GM12873 (cell line): Measurements from ENCODE around the gene FBXO30.

ENCODE experiments used
- TF ChIP-seq, protein P1 (sequence below): IDR thresholded peaks from 2 replicates; pipeline ENCODE4 v1.5.1; 2012; ENCODE audit warnings: low read depth, mild to moderate bottlenecking, moderate library complexity, low read length, control low read depth; ENCODE audit not compliant: insufficient read depth; ENCODE audit errors: missing control alignments

The FBXO30 gene

GRCh38 chr6:145784683-145785082 lies 29.9 kb downstream of the FBXO30 start:
- TF ChIP-seq, protein P1, sequence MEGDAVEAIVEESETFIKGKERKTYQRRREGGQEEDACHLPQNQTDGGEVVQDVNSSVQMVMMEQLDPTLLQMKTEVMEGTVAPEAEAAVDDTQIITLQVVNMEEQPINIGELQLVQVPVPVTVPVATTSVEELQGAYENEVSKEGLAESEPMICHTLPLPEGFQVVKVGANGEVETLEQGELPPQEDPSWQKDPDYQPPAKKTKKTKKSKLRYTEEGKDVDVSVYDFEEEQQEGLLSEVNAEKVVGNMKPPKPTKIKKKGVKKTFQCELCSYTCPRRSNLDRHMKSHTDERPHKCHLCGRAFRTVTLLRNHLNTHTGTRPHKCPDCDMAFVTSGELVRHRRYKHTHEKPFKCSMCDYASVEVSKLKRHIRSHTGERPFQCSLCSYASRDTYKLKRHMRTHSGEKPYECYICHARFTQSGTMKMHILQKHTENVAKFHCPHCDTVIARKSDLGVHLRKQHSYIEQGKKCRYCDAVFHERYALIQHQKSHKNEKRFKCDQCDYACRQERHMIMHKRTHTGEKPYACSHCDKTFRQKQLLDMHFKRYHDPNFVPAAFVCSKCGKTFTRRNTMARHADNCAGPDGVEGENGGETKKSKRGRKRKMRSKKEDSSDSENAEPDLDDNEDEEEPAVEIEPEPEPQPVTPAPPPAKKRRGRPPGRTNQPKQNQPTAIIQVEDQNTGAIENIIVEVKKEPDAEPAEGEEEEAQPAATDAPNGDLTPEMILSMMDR = no peak

DNA sequence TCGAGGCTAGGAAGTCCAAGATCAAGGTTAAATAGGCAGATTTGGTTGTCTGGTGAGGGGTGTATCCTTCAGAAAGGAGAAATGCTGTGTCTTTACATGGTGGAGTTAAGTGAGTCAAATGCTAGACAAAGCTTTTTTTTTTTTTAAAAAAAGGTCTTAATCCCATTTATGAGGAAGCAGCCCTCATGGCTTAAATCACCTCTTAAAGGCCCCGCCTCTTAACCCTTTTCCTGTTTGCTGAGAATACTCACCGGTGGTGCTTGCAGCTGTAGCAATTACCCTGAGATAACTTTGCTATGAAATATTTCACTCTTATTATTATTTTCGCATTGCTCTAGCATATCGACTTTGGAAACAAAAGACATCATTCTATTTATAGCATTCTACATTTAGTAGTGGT lies 30.8 kb downstream of the FBXO30 start:
- TF ChIP-seq, protein P1 = no peak

DNA sequence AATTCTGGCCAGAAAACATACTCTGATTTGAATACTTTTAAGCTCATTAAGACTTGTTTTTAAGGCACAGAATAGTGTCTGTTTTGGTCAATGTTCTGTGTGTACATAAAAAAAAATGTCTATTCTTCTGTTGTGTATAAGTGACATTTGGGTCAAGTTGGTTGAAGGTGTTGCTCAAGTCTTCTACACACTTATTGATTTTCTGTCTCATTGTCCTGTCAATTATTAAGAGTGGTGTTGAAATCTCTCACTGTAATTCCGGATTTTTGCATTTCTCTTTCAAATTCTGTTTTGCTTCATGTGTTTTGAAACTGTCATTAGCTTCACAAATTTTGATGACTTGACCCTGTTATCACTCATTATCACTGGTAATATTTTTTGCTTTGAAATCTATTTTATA lies 41.7 kb downstream of the FBXO30 start:
- TF ChIP-seq, protein P1 = no peak

DNA sequence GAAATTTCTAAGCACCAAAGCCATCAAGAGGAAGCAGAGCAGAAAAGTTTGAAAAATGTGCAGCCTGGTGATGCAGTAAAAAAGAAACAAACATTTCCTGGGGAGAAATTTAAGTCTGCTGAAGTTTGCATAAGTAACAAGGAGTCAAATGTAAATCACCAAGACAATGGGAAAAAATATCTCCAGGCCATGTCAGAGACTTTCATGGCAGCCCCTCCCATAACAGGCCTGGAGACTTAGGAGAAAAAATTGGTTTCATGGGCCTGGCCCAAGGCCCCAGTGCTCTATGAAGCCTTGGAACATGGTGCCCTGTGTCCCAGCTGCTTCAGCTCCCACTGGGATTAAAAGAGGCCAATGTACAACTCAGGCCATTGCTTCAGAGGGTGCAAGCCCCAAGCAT lies 49.1 kb downstream of the FBXO30 start:
- TF ChIP-seq, protein P1 = no peak

DNA sequence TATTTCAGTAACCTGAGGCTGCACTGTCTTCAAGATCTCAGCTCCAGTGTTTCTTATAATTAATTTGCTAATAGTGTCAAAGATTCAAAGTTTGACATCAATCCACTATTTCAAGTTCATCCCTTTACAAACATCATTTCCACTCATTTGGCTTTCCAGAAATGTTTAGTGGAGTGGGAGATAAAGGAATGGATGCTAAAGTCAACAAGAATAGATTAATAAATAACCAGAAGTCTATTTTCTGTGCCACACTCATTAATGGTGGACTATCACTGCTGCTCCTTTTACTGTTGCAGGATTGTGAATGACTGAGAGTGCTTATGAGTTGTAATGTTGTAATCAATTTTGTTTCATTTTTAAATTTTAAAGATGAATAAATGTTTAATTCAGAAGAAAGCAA lies 50.9 kb downstream of the FBXO30 start:
- TF ChIP-seq, protein P1 = no peak

DNA sequence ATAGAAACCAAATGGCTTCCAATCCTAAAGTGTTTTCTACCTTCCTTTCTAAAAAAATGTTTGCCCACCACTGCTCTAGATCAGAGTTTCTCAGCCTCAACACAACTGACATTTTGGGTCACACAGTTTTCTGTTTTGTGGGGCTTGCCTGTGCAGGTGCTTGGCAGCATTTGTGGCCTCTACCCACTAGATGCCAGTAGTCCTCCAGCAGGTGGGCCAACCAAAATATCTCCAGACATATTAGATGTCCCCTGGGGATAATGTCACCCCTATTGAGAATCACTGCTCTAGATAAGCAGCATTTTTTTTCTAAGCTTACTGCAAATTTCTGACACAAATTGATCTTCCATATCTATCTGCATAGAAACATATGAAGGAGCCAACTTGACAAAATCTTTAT lies 53.0 kb downstream of the FBXO30 start:
- TF ChIP-seq, protein P1 = peak; percentile 54

GRCh38 chr6:145758113-145758512 lies 56.5 kb downstream of the FBXO30 start:
- TF ChIP-seq, protein P1 = no peak

- TF ChIP-seq, protein P1 = no peak
Measured at GRCh38 chr6:145756170-145756662, 58.4 kb downstream of the FBXO30 start.
